GM10266 (cell line): ENCODE results near the gene KRT74.

ENCODE experiments used
- DNase-seq: peaks from one replicate; pipeline ENCODE4 v3.0.0; 2012; ENCODE audit errors: extremely low spot score
- CTCF ChIP-seq: IDR thresholded peaks from 2 replicates; pipeline ENCODE4 v1.5.1; 2012; ENCODE audit warnings: mild to moderate bottlenecking, low read depth; ENCODE audit not compliant: control insufficient read depth, insufficient read depth; ENCODE audit errors: missing control alignments

KRT74 gene

GRCh38 chr12:52546126-52546525 is 27.5 kb downstream of the KRT74 start:
- DNase-seq, result no peak
- no peak for TF ChIP-seq CTCF

- no peak for DNase-seq
- no peak for TF ChIP-seq CTCF
Observed at GRCh38 chr12:52543985-52544883, 29.4 kb downstream of the KRT74 start.

- DNase-seq, result no peak
- no peak for TF ChIP-seq CTCF
Observed at GRCh38 chr12:52542785-52543318, 30.8 kb downstream of the KRT74 start.

GRCh38 chr12:52542157-52542556 is 31.5 kb downstream of the KRT74 start:
- no peak for TF ChIP-seq CTCF
- no peak for DNase-seq

GRCh38 chr12:52541709-52542108 is 31.9 kb downstream of the KRT74 start:
- TF ChIP-seq CTCF, result no peak
- no peak for DNase-seq

- no peak for DNase-seq
- TF ChIP-seq CTCF, result no peak
Observed at GRCh38 chr12:52540531-52540930, 33.1 kb downstream of the KRT74 start.

GRCh38 chr12:52539821-52540173 is 33.8 kb downstream of the KRT74 start:
- no peak for DNase-seq
- no peak for TF ChIP-seq CTCF
